Testis (tissue), 3 donors: ENCODE data around the gene RBX1. TPM values are rescaled to one million over a fixed set of nuclear protein-coding genes. Genes with fewer than 3 reads are reported as not detected.
"Not testable (repeated sequence)": the region's sequence is repeated elsewhere in the genome, so short reads cannot be mapped to it uniquely, and the experiment has no call there.

Experiments
- DNase-seq: peaks from one replicate; pipeline ENCODE4 v3.0.0-alpha.2; 2019
- H3K27ac ChIP-seq, 2 donors: fragments of 200-600 bp; sonication (generic); one replicate each; pipeline ENCODE4 v1.5.1; 2019
- H3K27me3 ChIP-seq: fragments of 200-600 bp; sonication (generic); one replicate; pipeline ENCODE4 v1.5.1; 2019
- H3K36me3 ChIP-seq: fragments of 200-600 bp; sonication (generic); one replicate; pipeline ENCODE4 v1.5.1; 2017; ENCODE audit warnings: low read depth; ENCODE audit errors: missing control alignments
- H3K4me1 ChIP-seq: fragments of 200-600 bp; sonication (generic); one replicate; pipeline ENCODE4 v1.5.1; 2019
- H3K4me3 ChIP-seq, 2 donors: fragments of 200-600 bp; sonication (generic); one replicate each; pipeline ENCODE4 v1.5.1; 2017 to 2019
- H3K9me3 ChIP-seq: fragments of 200-600 bp; sonication (generic); one replicate; pipeline ENCODE4 v1.5.1; 2017
- POLR2A ChIP-seq: fragments of 450-650 bp; IDR thresholded peaks from one replicate; pipeline ENCODE4 v1.6.1; 2017; ENCODE audit warnings: antibody characterized with exemption, mild to moderate bottlenecking, moderate library complexity
- WGBS, 2 donors: methylation state at CpG; one replicate each; pipeline ENCODE4 v1.1.5; 2018; 5-methylcytosine and 5-hydroxymethylcytosine counted together
- intact Hi-C: fragments of 100-400 bp; cut with DNase I; formaldehyde crosslinking; loops from one replicate; pipeline ENCODE4 v1.15.1; 2023; ENCODE audit warnings: low total_unique reads
- polyA plus RNA-seq: library from polyadenylated mRNA; stranded (reverse); fragments of 350-450 nt; fragmentation: Illumina TruSeq; extraction: RNeasy Lipid Tissue Mini Kit (QIAGEN cat#74804); gene quantifications from one replicate; pipeline ENCODE4 v1.2.3, GENCODE V29; 2014; ENCODE audit warnings: low read depth, low replicate concordance; ENCODE audit not compliant: insufficient read depth
- total RNA-seq, 2 donors: library from RNA; depleted of rRNA; stranded (reverse); fragments of >200 nt; gene quantifications; one replicate each; pipeline ENCODE4 v1.2.3, GENCODE V29; 2016
- TF ChIP-seq, protein P1 (sequence below), 3 experiments: fragments of 450-650 bp in 2 of 3; fragments of 200-600 bp in 1 of 3; sonication (generic) in 1 of 3; IDR thresholded peaks; one replicate each; pipeline ENCODE4 v1.5.1; 2016 to 2019; ENCODE audit warnings: antibody characterized with exemption in 3 of 3, mild to moderate bottlenecking in 2 of 3, moderate library complexity in 1 of 3

The RBX1 gene
- total and polyA plus RNA-seq, 3 donors from 2014 or later: 44.3 to 47.1 (median 45.2) TPM

DNA sequence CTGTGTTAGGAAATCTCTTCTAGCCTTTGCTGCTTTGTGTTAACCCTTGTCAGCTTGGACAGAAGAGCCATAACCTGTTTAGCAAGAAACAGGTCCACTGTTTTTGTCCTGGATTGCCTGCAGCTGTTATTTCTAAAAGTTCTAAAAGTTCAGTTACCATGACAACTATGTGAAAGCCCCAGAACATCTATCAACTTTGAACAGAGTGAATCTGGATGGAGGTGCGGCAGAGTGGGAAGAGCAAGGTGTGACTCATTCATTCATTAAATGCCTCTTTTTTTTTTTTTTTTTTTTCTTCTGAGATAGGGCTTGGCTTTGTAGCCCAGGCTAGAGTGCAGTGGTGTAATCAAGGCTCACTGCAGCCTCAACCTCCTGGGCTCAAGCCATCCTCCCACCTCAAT, 50.5 kb downstream of the RBX1 start:
- Histone ChIP-seq H3K4me1 (no peaks in the 10 kb centered on the region), H3K36me3 (no peaks in the 10 kb centered on the region), H3K27ac (no peak overlapping the region), H3K4me3 (no peak overlapping the region), H3K9me3 (no peaks in the 10 kb centered on the region), H3K27me3 (no peaks in the 10 kb centered on the region)
- intact Hi-C loops: no loop called here
- no peak for DNase-seq
- 58 to 71% methylated on average over 1 of the region's 1 CpG for WGBS, 2 donors
- no peak for TF ChIP-seq POLR2A
- TF ChIP-seq, protein P1, sequence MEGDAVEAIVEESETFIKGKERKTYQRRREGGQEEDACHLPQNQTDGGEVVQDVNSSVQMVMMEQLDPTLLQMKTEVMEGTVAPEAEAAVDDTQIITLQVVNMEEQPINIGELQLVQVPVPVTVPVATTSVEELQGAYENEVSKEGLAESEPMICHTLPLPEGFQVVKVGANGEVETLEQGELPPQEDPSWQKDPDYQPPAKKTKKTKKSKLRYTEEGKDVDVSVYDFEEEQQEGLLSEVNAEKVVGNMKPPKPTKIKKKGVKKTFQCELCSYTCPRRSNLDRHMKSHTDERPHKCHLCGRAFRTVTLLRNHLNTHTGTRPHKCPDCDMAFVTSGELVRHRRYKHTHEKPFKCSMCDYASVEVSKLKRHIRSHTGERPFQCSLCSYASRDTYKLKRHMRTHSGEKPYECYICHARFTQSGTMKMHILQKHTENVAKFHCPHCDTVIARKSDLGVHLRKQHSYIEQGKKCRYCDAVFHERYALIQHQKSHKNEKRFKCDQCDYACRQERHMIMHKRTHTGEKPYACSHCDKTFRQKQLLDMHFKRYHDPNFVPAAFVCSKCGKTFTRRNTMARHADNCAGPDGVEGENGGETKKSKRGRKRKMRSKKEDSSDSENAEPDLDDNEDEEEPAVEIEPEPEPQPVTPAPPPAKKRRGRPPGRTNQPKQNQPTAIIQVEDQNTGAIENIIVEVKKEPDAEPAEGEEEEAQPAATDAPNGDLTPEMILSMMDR (IDR thresholded peaks at IDR 0.05): no peak

DNA sequence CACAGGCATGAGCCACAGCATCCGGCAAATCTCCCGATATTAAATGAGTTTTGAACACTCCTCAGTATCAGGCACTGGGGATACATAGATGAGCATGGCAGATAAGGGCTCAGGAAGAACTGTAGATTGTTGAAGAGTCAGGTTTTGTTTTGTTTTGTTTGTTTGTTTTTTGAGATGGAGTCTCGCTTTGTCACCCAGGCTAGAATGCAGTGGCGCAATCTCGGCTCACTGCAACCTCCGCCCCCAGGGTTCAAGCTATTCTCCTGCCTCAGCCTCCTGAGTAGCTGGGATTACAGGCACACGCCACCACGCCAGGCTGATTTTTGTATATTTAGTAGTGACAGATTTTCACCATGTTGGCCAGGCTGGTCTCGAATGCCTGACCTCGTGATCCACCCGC, 51.2 kb downstream of the RBX1 start:
- H3K4me3 ChIP-seq, H3K9me3 ChIP-seq, intact Hi-C loops, H3K27me3 ChIP-seq, H3K4me1 ChIP-seq, H3K36me3 ChIP-seq, H3K27ac ChIP-seq, DNase-seq: not testable (repeated sequence)
- WGBS, 2 donors: 95 to 98% methylated on average over 11 of the region's 11 CpGs

DNA sequence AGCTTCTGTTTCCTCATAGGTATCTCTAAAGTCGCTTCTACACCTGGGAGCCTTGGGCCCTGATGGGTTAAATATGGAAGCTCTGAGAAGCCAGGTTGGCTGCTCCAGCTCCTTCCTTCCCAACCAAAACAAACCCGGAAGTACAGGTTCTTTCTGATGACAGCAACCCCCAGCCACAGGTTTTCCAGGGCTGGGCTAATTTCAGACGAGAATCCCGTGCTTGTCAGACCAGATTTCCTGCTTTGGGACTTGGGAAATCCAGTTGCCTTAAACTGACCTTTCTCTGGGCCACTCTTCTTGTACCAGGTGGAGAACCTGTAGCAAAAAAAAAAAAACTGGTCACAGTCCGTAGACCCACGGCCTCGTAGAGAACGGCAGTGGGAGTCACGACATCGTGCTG, 51.9 kb downstream of the RBX1 start:
- H3K4me1 ChIP-seq: no peaks in the 10 kb centered on the region
- H3K9me3 ChIP-seq: no peaks in the 10 kb centered on the region
- 82 to 83% methylated on average over 10 of the region's 10 CpGs for WGBS, 2 donors
- no peaks in the 10 kb centered on the region for H3K27me3 ChIP-seq
- no peaks in the 10 kb centered on the region for H3K36me3 ChIP-seq
- no peak for DNase-seq
- intact Hi-C loops: no loop called here
- H3K4me3 ChIP-seq: no peak overlapping the region
- TF ChIP-seq, protein P1 (IDR thresholded peaks at IDR 0.05): no peak
- TF ChIP-seq POLR2A: no peak
- no peak overlapping the region for H3K27ac ChIP-seq

DNA sequence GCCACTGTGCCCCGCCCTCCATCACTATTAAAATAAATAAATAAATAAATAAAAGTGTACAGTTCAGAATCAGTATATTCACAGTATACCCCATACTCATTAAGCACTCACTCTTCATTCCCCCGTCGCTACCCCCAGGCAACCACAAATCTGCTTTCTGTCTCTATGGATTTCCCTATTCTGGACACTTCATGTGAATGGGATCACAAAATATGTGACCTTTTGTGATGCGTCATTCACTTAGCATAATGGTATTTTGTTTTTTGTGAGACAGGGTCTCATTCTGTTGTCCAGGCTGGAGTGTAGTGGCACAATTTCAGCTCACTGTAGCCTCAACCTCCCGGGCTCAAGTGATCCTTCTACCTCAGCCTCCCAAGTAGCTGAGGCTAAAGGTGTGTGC, 52.8 kb downstream of the RBX1 start:
- Histone ChIP-seq H3K36me3 (no peaks in the 10 kb centered on the region), H3K4me3 (no peak overlapping the region), H3K4me1 (no peaks in the 10 kb centered on the region), H3K27me3 (no peaks in the 10 kb centered on the region), H3K9me3 (no peaks in the 10 kb centered on the region), H3K27ac (no peak overlapping the region)
- intact Hi-C loops: no loop called here
- no peak for DNase-seq
- TF ChIP-seq, protein P1 (IDR thresholded peaks at IDR 0.05): no peak
- no peak for TF ChIP-seq POLR2A
- 92 to 95% methylated on average over 5 of the region's 5 CpGs for WGBS, 2 donors

DNA sequence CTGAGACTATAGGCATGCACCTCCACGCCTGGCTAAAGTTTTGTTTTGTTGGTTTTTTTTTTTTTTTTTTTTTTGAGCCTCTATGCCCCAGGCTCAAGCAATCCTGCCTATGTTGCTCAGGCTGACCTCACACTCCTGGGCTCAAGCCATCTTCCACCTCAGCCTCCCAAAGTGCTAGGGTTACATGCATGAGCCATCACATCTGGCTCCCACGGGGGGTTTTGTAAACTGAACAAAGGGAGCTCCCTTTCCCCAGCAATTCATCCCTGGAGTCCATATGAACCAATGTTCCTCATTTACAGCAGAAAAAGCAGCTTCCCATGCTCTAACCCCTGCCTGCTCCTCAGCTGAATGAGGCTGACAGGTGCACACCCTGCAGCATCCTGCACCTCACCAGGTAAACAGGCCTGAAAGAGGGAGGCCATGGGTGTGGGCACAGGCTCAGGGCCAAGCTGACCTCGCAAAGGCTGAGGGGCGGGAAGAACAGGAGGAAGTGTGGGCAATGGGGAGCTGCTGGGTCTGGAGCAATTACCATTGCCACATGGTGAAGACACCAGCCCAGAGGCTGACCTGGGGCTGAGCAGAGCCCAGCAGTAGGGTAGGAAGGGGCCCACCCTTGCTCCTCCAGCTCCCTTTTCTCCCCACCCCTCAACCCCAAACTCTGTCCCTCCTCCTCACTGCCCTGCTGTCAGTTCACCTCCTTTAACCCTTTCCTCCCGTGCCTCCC, 58.2 kb downstream of the RBX1 start:
- TF ChIP-seq, protein P1 (IDR thresholded peaks at IDR 0.05): no peak
- TF ChIP-seq POLR2A: no peak
- intact Hi-C loops: no loop called here
- H3K27me3 ChIP-seq: no peaks in the 10 kb centered on the region
- no peak overlapping the region for H3K27ac ChIP-seq
- H3K36me3 ChIP-seq: no peaks in the 10 kb centered on the region
- no peaks in the 10 kb centered on the region for H3K4me1 ChIP-seq
- 63 to 71% methylated on average over 5 of the region's 5 CpGs for WGBS, 2 donors
- no peaks in the 10 kb centered on the region for H3K9me3 ChIP-seq
- DNase-seq: no peak
- no peak overlapping the region for H3K4me3 ChIP-seq
